Activated CD4-positive, CD25-positive, alpha-beta regulatory T cell treated with anti-CD3 and anti-CD28 coated beads, Interleukin-2, amount 50 U/mL, for 16 hours (primary cell): Measurements from ENCODE around the gene GNGT2.
"Not testable (repeated sequence)": the region's sequence is repeated elsewhere in the genome, so short reads cannot be mapped to it uniquely, and the experiment has no call there.

Experiments
- DNase-seq: peaks from one replicate; pipeline ENCODE4 v3.0.0-alpha.2; 2020; ENCODE audit warnings: low read depth, low spot score

Gene GNGT2

DNA sequence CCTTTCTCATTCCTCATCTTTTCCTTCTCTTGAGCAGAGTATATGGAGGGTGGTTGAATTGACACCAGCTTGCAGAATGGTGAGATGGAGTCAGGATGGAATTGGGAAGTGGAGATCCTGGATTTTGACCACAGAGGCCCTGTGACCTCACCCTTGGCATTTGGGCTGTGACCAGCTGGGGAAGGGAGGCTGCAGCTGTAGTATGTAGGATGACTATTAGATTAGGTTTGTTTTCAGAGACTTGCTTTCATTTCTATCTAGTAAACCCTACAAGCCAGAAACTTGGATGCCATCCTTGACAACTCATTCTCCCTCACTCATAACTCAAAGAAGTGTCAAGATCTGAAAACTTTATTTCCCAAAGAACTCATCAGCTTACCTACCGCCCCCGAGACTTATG, 5.9 kb downstream of the GNGT2 start:
- no peak for DNase-seq

DNA sequence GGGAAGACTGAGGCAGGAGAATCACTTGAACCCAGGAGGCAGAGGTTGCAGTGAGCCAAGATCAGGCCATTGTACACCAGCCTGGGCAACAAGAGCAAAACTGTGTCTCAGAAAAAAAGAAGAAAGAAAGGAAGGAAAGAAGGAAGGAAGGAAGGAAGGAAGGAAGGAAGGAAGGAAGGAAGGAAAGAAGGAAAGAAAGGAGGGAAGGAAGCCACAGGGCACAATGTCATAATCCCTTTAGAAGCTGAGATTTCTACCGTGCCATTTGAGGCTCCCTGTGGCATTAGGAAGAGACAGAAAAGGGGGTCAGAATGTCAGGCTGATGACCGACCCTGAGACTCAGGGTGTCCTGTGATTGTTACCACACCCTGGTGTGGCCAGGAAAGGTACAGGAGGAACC, 6.6 kb downstream of the GNGT2 start:
- DNase-seq = no peak

- no peak for DNase-seq
These were observed 8.9 kb downstream of the GNGT2 start for GRCh38 chr17:49201481-49201927.

- no peak for DNase-seq
These were observed 9.8 kb downstream of the GNGT2 start for GRCh38 chr17:49200423-49201083.

DNA sequence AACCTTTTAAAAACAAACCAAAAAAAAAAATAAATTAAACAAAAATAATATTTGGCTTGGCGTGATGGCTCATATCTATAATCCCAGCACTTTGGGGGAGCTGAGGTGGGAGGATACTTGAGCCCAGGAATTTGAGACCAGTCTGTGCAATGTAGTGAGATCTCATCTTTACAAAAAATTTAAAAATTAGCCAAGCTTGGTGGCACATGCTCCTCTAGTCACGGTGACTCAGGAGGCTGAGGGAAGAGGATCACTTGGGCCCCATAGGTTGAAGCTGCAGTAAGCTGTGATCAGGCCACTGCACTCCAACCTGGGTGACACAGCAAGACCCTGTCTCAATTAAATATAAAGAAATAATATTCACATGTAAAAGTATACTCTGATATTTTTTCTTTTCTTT, 12.2 kb downstream of the GNGT2 start:
- no peak for DNase-seq

DNA sequence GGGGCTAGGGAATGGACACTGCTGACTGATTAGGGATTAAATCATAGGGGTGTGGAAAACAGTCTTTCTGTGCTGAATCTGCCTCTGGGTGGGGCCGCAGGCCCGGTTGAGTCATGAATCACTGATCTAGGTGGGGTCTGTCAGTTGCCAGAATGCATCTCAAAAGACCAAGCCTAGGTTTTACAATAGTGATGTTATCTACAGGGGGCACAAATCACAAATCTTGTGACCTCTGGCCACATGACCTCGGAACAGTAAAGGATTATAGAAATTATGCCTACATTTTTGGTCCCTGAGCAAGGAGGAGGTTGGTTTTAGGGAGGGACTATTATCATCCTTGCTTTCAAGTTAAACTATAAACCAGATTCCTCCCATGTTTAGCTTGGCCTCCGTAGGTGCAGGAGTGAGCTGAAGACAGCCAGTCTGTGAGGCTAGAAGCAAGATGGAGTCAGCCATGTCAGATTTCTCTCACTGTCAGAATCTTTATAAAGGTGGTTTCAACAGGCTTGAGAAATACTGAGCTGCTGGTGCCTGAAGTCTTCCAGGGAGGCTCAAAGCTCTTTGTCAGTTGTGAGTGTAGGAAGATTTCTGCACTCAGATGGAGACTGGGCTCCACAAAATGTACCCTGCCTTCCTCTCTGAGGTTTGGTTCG, 12.9 kb downstream of the GNGT2 start:
- DNase-seq = no peak

DNA sequence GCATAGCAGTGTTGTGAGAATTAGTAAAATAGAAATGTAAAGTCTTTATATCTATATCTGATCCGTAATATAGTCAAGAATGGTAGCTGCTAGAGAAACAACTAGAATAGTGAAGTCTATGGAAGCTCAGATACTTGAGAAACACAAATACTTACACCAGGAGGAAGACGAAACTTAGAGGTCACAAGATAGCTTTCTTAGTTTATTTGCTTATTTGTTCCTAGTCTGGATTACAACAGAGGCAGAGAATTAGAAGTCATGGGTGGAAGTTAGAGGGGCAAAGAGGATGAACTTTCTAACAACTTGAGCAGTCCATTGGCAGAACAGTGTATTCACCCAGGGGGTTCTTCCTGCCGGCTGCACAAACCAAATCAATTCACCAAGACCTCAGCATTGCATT, 13.9 kb downstream of the GNGT2 start:
- no peak for DNase-seq

DNA sequence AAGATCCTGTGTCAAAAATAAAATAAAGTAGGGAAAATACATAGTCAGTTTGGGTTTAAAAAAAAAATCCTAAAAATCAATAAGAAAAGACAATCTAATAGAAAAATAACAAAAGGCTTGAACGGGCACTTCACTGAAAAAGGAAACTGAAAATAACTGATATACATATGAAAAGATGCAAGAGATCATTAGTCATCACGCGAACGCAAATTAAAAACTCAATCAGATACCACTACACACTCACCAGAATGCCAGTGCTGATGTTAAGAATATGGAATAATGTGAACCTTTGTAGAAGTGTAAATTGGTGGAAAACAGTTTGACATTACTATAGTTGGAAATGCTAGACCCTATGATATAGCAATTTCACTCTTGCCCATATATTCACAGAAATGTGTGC, 14.6 kb downstream of the GNGT2 start:
- no peak for DNase-seq

DNA sequence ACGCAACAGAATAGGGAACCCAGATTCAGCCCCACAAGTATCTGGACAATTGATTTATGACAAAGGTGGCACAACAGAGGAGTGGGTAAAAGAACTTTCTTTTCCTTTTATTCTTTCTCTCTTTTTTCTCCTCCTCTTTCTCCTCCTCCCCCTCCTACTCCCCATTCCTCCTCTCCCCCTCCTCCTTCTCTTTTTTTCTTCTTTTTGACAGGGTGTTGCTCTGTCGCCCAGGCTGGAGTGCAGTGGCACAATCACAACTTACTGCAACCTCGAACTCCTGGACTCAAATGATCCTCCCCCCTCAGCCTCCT, 16.1 kb downstream of the GNGT2 start:
- no peak for DNase-seq

- no peak for DNase-seq
These were observed 16.7 kb downstream of the GNGT2 start for GRCh38 chr17:49193513-49194296.

DNA sequence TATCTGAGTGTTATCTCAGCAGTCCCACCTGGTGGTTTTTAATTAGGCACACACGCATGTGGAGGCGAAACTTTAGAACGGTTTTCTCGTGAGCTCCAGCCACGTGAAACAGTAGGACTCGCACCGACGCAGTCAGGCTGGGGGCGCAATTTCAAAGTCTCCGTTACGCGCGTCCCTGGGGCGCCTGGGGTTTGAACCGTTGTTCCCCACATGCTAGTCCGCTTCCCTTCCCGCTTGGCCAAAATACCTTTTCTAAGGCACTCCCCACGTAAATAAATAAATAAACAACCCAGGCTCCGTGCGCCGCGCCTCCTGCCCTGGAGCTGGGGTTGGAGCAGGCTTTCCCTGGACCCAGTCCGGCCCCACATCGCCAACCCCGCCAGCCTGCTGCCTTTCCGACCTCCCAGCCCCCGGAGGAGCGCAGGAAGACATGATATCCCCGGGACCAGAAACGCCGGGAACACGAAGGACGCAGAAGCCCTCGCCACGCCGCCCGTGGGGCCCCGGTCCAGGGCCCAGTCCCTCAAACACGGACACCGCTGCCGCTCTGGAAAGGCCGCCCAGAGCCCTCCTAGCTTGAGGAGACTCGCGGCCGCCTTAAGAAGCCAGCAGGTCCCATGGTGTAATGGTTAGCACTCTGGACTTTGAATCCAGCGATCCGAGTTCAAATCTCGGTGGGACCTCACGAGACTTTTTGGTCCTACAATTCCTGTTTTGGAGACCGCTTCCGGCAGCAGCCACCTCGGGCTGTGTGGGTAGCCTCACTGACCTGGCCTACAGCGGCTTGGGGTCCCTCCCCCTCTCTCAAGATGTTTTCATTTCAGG, 18.2 kb downstream of the GNGT2 start:
- peak; percentile 87 for DNase-seq

DNA sequence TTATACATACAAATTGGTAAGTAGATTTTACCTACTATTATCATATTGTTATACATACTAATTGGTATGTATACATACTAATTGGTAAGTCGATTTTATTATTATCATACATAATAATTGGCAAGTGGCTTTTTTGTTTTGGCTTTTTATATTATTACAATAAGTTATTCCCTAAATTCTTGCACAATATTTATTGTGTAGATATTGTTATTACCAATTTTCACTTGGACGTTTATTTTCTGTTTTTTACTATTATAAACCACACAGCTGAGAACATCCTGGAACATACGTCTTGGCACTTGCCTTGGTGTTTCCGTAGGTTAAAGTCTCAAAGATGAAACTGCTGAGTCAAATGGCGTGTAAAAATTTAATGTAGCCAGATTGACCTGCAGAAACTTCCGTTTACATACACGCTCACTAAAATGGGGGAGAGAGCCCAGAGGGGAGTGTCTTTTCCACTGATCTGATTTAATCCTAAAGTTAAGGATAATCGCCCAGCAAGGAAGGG, 18.9 kb downstream of the GNGT2 start:
- DNase-seq = no peak

- no peak for DNase-seq
These were observed 19.4 kb downstream of the GNGT2 start for GRCh38 chr17:49190932-49191331.

DNA sequence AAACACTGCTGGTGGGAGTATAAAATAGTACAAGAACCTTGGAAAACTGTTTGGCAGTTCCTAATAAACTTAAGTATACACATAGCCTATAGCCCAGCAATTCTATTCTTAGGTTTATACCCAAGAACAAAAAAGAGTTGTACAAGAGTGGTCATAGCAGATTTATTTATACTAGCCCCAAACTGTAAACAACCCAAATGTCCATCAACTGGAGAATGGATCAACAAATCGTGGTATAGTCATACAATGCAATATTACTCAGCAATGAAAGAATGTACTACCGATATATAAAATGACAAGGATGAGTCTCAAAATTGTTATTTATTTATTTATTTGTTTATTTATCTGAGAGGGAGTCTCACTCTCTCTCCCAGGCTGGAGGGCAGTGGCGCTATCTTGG, 23.1 kb downstream of the GNGT2 start:
- DNase-seq = no peak

GRCh38 chr17:49185381-49185780, 25.0 kb downstream of the GNGT2 start:
- DNase-seq = not testable (repeated sequence)

DNA sequence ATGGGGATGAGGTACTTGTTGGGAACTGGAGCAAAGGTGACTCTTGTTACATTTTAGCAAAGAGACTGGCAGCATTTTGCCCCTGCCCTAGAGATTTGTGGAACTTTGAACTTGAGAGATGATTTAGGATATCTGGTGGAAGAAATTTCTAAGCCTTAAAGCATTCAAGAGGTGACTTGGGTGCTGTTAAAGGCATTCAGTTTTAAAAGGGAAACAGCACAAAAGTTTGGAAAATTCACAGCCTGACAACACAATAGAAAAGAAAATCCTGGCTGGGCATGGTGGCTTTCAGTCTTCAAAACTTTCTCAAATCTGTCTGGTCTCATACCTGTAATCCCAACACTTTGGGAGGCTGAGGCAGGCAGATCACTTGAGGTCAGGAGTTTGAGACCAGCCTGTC, 25.9 kb downstream of the GNGT2 start:
- not testable (repeated sequence) for DNase-seq

DNA sequence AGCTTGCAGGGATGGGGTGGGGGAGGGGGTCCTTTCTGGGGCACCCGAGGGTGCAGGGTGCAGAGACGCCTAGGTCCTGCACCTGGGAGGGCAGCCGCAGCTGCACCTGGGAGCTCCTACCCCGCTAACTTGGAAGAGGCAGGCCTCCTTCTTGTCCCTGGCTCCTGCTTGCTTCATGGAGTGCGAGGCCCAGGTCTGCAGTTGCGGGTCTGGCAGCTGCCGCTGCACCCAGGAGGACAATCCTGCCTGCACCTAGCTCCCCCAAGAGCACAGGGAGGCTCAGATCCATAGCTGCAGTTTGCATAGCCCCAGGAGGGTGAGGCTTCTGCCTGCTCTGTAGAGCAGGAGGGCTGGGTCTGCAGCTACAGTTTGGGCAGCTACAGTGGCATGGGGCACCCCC, 26.6 kb downstream of the GNGT2 start:
- DNase-seq = no peak

DNA sequence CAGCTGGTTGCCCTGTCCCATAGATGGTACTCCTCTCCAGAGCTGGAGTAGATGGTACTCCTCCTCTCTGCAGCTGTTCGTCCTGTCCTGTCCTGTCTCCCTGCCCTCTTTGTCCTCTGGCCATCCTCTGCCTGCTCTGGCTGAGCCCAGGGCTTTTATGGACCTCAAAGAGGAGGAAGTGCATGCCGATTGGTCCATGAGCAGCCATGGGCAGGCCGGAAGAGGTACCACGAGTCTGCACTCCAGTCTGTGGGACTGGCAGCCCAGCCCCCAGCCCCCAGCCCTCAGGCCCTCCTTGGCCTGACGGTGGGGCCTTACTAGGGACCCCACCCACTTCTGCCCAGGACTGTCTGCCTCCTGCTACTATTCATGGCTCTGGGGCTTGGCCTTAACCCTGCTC, 27.0 kb downstream of the GNGT2 start:
- no peak for DNase-seq

GRCh38 chr17:49180998-49181635, 29.3 kb downstream of the GNGT2 start:
- no peak for DNase-seq

GRCh38 chr17:49180303-49180702, 30.1 kb downstream of the GNGT2 start:
- peak; percentile 16 for DNase-seq

DNA sequence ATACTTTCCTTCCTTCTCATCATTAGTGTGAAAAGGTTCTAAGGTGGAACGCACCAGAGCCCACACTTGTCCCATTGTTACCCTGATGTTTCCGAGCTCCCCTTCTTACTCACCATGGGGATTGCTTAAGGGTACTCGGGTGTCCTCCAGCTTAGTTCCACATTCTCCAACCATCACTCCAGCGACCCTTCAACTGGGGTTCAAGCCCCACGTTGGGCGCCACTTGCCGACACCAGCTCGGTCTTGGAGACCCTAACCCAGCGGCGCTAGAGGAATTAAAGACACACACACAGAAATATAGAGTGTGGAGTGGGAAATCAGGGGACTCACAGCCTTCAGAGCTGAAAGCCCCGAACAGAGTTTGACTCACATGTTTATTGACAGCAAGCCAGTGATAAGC, 34.4 kb downstream of the GNGT2 start:
- not testable (repeated sequence) for DNase-seq
